Measurements from ENCODE around the gene LRP8. TPM values are rescaled to one million over a fixed set of nuclear protein-coding genes. Genes with fewer than 3 reads are reported as not detected.

LRP8 gene
- total RNA-seq, 1 experiment from 2014 or later, result 69.5 TPM

DNA sequence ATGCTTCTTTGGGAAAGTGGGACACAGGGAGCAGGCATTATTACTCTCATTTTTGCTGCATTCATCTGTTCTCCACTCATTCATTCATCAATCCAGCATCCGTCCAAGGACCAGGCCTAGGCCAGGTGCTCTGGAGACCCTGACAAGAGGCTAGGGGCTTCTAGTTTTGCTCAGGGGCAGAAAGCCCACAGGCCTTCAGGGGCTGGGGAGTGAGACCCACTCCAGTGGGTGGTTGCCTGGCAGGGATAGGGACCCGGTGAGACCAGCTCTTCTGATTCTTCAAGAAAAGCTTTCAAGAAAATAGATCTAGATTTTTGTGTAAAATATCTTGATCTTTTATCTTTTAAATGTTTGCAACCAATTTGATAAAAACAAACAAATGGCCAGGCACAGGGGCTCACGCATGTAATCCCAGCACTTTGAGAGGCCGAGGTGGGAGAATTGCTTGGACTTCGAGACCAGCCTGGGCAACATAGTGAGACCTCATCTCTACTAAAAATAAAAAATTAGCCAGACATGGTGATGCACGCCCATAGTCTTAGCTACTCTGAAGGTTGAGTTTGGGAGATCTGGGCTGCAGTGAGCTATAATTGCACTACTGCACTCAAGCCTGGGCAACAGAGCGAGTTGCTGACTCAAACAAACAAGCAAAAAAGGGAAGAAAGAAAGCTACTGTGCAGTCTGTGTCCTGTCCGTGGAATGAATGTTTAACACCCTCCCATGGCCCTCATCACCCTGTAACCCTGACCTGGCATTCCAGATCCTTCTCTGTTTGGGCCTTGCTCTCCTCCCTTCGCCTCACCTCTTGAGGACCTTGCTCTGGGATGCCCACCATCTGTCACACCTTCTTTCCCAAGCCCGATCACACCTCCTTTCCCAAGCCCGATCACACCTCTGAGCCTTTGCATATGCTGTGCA, 17.3 kb upstream of the LRP8 start (continued):
- no peak for TF ChIP-seq FOXP1 (CRISPR knock-in tag; IDR thresholded peaks at IDR 0.05; ENCODE audit: borderline replicate concordance)
- no peak for TF ChIP-seq NR1H2 (CRISPR knock-in tag; IDR thresholded peaks at IDR 0.05)
- no peak for TF ChIP-seq KAT7 (CRISPR knock-in tag; IDR thresholded peaks at IDR 0.05; ENCODE audit: borderline replicate concordance)
- TF ChIP-seq CBFB (CRISPR knock-in tag; IDR thresholded peaks at IDR 0.05; ENCODE audit: low read depth), result no peak
- TF ChIP-seq FOXJ3 (CRISPR knock-in tag; IDR thresholded peaks at IDR 0.05; ENCODE audit: borderline replicate concordance), result no peak
- TF ChIP-seq RORB (CRISPR knock-in tag; IDR thresholded peaks at IDR 0.05), result no peak
- no peak for TF ChIP-seq SP1 (CRISPR knock-in tag; conservative IDR thresholded peaks at IDR 0.05)

DNA sequence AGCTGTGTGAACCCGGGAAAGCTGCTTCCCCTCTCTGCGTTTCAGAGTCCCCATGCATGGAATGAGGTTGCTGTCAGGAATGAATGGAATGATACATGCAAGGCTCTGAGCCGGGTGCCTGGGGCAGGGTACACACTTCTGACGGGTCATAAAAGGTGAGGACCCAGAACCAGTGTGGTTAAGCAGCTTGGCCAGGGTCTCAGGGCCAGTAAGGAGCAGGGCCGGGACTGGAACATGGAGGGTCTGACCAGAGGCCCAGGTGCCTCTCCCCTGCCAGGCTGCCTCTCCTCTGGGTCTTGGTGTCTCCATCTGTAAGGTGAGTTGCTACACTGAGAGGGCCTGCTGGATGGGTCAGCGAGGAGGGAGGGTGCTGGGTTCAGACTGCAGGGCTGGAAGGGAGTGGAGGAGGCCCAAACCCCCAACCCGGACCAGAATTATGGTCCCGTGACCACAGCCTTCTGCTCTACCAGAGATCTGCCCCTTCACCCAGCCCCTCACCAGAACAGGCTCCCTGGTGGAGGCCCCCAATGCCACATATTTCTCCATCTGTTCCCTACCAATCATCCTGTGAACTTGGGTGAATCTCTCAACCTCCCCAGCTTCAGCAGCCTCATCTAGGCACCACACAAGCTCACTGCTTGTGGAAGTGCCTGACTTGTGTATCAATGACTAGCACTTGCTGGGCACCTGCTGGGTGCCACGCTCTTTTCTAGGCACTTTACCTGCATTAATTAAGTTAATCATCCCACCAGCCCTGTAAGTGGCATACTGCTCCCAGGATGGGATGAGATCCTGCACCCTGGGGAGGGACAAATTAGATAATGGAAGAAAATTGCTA, 16.2 kb upstream of the LRP8 start:
- no peak overlapping the region for H3K27ac Mint-ChIP-seq
- DNase-seq (ENCODE audit: low spot score) (no peak), ATAC-seq (peak; percentile 35; the same call in 1 of the 2 replicates)
- H3K4me1 Mint-ChIP-seq, result no peaks in the 10 kb centered on the region
- ChIA-PET POLR2A (no interaction called here), CTCF (interaction anchor here (0.6 to 3.7 kb wide), 3 partner anchors 46 to 737 kb away, joined by 3 to 10 read pairs (median 3); no protein-coding TSS in a partner anchor)
- H3K27me3 Mint-ChIP-seq (ENCODE audit: low read depth), result peaks cover 31% of the 10 kb centered on the region
- no peak overlapping the region for H3K4me3 Mint-ChIP-seq
- H3K36me3 Mint-ChIP-seq, result no peaks in the 10 kb centered on the region
- peaks cover 9% of the 10 kb centered on the region for H3K9me3 Mint-ChIP-seq
- no peak for TF ChIP-seq ATF1 (CRISPR knock-in tag; IDR thresholded peaks at IDR 0.05)
- no peak for TF ChIP-seq SMAD4 (CRISPR knock-in tag; IDR thresholded peaks at IDR 0.05)
- TF ChIP-seq, protein P1, sequence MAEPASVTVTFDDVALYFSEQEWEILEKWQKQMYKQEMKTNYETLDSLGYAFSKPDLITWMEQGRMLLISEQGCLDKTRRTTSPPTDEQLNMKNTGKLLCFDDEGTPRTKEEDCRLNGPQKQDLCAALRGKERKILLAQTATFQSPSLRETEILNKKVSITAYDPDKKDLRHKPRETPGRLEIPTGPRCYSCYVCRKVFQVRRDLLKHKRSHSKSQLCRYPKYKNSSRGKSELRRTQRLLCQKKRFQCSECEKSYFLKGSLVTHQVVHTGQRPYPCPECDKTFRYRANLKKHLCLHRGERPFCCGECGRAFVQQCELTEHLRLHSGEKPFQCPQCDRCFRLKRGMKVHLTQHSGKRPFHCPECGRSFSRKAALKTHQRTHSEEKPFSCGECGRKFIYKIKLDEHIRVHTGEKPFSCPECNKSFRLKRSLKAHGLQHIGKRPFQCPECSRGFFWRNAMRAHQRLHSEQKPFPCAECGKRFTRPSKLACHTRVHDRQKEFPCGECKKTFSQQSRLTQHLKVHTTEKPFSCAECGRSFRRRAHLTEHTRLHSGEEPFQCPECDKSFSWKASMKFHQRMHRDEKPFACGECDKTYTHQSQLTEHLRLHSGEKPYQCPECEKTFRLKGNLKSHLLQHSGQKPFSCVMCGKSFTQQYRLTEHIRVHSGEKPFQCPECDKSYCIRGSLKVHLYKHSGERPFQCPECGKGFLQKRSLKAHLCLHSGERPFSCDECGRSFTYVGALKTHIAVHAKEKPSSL (CRISPR knock-in tag; conservative IDR thresholded peaks at IDR 0.05), result no peak
- TF ChIP-seq, protein P2, sequence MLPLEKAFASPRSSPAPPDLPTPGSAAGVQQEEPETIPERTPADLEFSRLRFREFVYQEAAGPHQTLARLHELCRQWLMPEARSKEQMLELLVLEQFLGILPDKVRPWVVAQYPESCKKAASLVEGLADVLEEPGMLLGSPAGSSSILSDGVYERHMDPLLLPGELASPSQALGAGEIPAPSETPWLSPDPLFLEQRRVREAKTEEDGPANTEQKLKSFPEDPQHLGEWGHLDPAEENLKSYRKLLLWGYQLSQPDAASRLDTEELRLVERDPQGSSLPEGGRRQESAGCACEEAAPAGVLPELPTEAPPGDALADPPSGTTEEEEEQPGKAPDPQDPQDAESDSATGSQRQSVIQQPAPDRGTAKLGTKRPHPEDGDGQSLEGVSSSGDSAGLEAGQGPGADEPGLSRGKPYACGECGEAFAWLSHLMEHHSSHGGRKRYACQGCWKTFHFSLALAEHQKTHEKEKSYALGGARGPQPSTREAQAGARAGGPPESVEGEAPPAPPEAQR (CRISPR knock-in tag; IDR thresholded peaks at IDR 0.05), result no peak
- TF ChIP-seq, protein P3, sequence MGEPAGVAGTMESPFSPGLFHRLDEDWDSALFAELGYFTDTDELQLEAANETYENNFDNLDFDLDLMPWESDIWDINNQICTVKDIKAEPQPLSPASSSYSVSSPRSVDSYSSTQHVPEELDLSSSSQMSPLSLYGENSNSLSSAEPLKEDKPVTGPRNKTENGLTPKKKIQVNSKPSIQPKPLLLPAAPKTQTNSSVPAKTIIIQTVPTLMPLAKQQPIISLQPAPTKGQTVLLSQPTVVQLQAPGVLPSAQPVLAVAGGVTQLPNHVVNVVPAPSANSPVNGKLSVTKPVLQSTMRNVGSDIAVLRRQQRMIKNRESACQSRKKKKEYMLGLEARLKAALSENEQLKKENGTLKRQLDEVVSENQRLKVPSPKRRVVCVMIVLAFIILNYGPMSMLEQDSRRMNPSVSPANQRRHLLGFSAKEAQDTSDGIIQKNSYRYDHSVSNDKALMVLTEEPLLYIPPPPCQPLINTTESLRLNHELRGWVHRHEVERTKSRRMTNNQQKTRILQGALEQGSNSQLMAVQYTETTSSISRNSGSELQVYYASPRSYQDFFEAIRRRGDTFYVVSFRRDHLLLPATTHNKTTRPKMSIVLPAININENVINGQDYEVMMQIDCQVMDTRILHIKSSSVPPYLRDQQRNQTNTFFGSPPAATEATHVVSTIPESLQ (CRISPR knock-in tag; IDR thresholded peaks at IDR 0.05), result no peak
- TF ChIP-seq, protein P4, sequence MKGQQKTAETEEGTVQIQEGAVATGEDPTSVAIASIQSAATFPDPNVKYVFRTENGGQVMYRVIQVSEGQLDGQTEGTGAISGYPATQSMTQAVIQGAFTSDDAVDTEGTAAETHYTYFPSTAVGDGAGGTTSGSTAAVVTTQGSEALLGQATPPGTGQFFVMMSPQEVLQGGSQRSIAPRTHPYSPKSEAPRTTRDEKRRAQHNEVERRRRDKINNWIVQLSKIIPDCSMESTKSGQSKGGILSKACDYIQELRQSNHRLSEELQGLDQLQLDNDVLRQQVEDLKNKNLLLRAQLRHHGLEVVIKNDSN (CRISPR knock-in tag; IDR thresholded peaks at IDR 0.05), result no peak
- no peak for TF ChIP-seq CBFB (CRISPR knock-in tag; IDR thresholded peaks at IDR 0.05; ENCODE audit: low read depth)
- TF ChIP-seq, protein P5, sequence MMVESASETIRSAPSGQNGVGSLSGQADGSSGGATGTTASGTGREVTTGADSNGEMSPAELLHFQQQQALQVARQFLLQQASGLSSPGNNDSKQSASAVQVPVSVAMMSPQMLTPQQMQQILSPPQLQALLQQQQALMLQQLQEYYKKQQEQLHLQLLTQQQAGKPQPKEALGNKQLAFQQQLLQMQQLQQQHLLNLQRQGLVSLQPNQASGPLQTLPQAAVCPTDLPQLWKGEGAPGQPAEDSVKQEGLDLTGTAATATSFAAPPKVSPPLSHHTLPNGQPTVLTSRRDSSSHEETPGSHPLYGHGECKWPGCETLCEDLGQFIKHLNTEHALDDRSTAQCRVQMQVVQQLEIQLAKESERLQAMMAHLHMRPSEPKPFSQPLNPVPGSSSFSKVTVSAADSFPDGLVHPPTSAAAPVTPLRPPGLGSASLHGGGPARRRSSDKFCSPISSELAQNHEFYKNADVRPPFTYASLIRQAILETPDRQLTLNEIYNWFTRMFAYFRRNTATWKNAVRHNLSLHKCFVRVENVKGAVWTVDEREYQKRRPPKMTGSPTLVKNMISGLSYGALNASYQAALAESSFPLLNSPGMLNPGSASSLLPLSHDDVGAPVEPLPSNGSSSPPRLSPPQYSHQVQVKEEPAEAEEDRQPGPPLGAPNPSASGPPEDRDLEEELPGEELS (CRISPR knock-in tag; IDR thresholded peaks at IDR 0.05), result no peak
- TF ChIP-seq TEAD4 (CRISPR knock-in tag; IDR thresholded peaks at IDR 0.05), result no peak
- TF ChIP-seq, protein P6, sequence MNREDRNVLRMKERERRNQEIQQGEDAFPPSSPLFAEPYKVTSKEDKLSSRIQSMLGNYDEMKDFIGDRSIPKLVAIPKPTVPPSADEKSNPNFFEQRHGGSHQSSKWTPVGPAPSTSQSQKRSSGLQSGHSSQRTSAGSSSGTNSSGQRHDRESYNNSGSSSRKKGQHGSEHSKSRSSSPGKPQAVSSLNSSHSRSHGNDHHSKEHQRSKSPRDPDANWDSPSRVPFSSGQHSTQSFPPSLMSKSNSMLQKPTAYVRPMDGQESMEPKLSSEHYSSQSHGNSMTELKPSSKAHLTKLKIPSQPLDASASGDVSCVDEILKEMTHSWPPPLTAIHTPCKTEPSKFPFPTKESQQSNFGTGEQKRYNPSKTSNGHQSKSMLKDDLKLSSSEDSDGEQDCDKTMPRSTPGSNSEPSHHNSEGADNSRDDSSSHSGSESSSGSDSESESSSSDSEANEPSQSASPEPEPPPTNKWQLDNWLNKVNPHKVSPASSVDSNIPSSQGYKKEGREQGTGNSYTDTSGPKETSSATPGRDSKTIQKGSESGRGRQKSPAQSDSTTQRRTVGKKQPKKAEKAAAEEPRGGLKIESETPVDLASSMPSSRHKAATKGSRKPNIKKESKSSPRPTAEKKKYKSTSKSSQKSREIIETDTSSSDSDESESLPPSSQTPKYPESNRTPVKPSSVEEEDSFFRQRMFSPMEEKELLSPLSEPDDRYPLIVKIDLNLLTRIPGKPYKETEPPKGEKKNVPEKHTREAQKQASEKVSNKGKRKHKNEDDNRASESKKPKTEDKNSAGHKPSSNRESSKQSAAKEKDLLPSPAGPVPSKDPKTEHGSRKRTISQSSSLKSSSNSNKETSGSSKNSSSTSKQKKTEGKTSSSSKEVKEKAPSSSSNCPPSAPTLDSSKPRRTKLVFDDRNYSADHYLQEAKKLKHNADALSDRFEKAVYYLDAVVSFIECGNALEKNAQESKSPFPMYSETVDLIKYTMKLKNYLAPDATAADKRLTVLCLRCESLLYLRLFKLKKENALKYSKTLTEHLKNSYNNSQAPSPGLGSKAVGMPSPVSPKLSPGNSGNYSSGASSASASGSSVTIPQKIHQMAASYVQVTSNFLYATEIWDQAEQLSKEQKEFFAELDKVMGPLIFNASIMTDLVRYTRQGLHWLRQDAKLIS (CRISPR knock-in tag; IDR thresholded peaks at IDR 0.05; ENCODE audit: borderline replicate concordance), result no peak
- no peak for TF ChIP-seq FOXK1 (CRISPR knock-in tag; IDR thresholded peaks at IDR 0.05)
- no peak for TF ChIP-seq GTF2I (CRISPR knock-in tag; conservative IDR thresholded peaks at IDR 0.05)
- TF ChIP-seq, protein P7, sequence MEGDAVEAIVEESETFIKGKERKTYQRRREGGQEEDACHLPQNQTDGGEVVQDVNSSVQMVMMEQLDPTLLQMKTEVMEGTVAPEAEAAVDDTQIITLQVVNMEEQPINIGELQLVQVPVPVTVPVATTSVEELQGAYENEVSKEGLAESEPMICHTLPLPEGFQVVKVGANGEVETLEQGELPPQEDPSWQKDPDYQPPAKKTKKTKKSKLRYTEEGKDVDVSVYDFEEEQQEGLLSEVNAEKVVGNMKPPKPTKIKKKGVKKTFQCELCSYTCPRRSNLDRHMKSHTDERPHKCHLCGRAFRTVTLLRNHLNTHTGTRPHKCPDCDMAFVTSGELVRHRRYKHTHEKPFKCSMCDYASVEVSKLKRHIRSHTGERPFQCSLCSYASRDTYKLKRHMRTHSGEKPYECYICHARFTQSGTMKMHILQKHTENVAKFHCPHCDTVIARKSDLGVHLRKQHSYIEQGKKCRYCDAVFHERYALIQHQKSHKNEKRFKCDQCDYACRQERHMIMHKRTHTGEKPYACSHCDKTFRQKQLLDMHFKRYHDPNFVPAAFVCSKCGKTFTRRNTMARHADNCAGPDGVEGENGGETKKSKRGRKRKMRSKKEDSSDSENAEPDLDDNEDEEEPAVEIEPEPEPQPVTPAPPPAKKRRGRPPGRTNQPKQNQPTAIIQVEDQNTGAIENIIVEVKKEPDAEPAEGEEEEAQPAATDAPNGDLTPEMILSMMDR (IDR thresholded peaks at IDR 0.05), result no peak
